ENCODE results near the gene CERT1. TPM values are rescaled to one million over a fixed set of nuclear protein-coding genes. Genes with fewer than 3 reads are reported as not detected.

Gene CERT1
- total RNA-seq, 5 donors from 2014 or later (not counting 1 experiment from before 2014, with no cell fraction given) = 35.7 to 39.4 (median 38.0) TPM

- WGBS (ENCODE audit: insufficient coverage) = no CpG with 5 or more reads among the region's 4 CpGs
- H3K9me3 Mint-ChIP-seq = no peaks in the 10 kb centered on the region
Observed at GRCh38 chr5:75362474-75362975, 148.9 kb downstream of the CERT1 start.

GRCh38 chr5:75361310-75361709 lies 150.1 kb downstream of the CERT1 start:
- Mint-ChIP-seq H3K36me3 (peaks cover 37% of the 10 kb centered on the region), H3K4me3 (no peak overlapping the region), H3K27me3 (no peaks in the 10 kb centered on the region), H3K9me3 (no peaks in the 10 kb centered on the region), H3K4me1 (no peaks in the 10 kb centered on the region), H3K27ac (no peak overlapping the region)
- ChIA-PET CTCF (no interaction called here), POLR2A (interaction anchor here in 1 of 2 donors (1.2 kb wide), 2 partner anchors 10 kb away, joined by 3 to 4 read pairs; no protein-coding TSS in a partner anchor)
- ATAC-seq (replicated peaks in 1 of 4) (no peak), DNase-seq (no peak)
- 94% methylated on average over 2 of the region's 4 CpGs for WGBS (ENCODE audit: insufficient coverage)
- no peaks in the 10 kb centered on the region for H3K4me1 ChIP-seq (ENCODE audit: control insufficient read depth in 1 of 2, extremely low read depth in 1 of 2, insufficient read depth in 2 of 2, low read length in 2 of 2)
- H3K9me3 ChIP-seq = no peaks in the 10 kb centered on the region
- H3K4me3 ChIP-seq (ENCODE audit: control insufficient read depth in 1 of 2, extremely low read depth in 1 of 2, low read length in 1 of 2) = no peak overlapping the region
- H3K27ac ChIP-seq (ENCODE audit: low read length) = no peak overlapping the region
- H3K27me3 ChIP-seq (replicated peaks in 1 of 2; ENCODE audit: control insufficient read depth in 2 of 2, extremely low read depth in 1 of 2, insufficient read depth in 2 of 2, low read length in 1 of 2) = no peaks in the 10 kb centered on the region
- H3K36me3 ChIP-seq (ENCODE audit: control insufficient read depth in 2 of 2, extremely low read depth in 1 of 2, insufficient read depth in 1 of 2, low read length in 1 of 2) = peaks cover 10 to 49% of the 10 kb centered on the region in 2 donors

More at GRCh38 chr5:75362474-75362975, 148.9 kb downstream of the CERT1 start:
- ChIA-PET CTCF (interaction anchor here in 1 of 2 donors (0.8 kb wide), 1 partner anchor 644 kb away, joined by 3 read pairs; no protein-coding TSS in a partner anchor), POLR2A (interaction anchor here (0.6 to 0.9 kb wide), 3 partner anchors 22 to 1022 kb away, joined by 3 to 4 read pairs (median 4); partner anchors contain the start of gene HMGCR (in 1 of the 2))
- no peak overlapping the region for H3K27ac ChIP-seq (ENCODE audit: low read length)
- ATAC-seq (replicated peaks in 1 of 4) = no peak
- H3K4me3 Mint-ChIP-seq = no peak overlapping the region
- no peaks in the 10 kb centered on the region for H3K27me3 ChIP-seq (replicated peaks in 1 of 2; ENCODE audit: control insufficient read depth in 2 of 2, extremely low read depth in 1 of 2, insufficient read depth in 2 of 2, low read length in 1 of 2)
- peaks cover 0 to 4% (median 4%) of the 10 kb centered on the region in 3 donors for H3K4me1 Mint-ChIP-seq
- DNase-seq = no peak
- H3K36me3 Mint-ChIP-seq = peaks cover 25% of the 10 kb centered on the region
- no peaks in the 10 kb centered on the region for H3K9me3 ChIP-seq
- peak overlapping the region in 1 of 2 donors; percentile 3 for H3K27ac Mint-ChIP-seq
- H3K4me1 ChIP-seq (ENCODE audit: control insufficient read depth in 1 of 2, extremely low read depth in 1 of 2, insufficient read depth in 2 of 2, low read length in 2 of 2) = no peaks in the 10 kb centered on the region
- no peaks in the 10 kb centered on the region for H3K27me3 Mint-ChIP-seq
- H3K36me3 ChIP-seq (ENCODE audit: control insufficient read depth in 2 of 2, extremely low read depth in 1 of 2, insufficient read depth in 1 of 2, low read length in 1 of 2) = peaks cover 9 to 37% of the 10 kb centered on the region in 2 donors
- no peak overlapping the region for H3K4me3 ChIP-seq (ENCODE audit: control insufficient read depth in 1 of 2, extremely low read depth in 1 of 2, low read length in 1 of 2)

GRCh38 chr5:75358117-75358516 lies 153.3 kb downstream of the CERT1 start:
- Mint-ChIP-seq H3K27ac (no peak overlapping the region), H3K4me1 (no peaks in the 10 kb centered on the region), H3K27me3 (no peaks in the 10 kb centered on the region), H3K9me3 (no peaks in the 10 kb centered on the region), H3K36me3 (peaks cover 53% of the 10 kb centered on the region), H3K4me3 (no peak overlapping the region)
- Histone ChIP-seq H3K9me3 (no peaks in the 10 kb centered on the region), H3K4me1 (ENCODE audit: control insufficient read depth in 1 of 2, extremely low read depth in 1 of 2, insufficient read depth in 2 of 2, low read length in 2 of 2) (no peaks in the 10 kb centered on the region), H3K27ac (ENCODE audit: low read length) (no peak overlapping the region), H3K4me3 (ENCODE audit: control insufficient read depth in 1 of 2, extremely low read depth in 1 of 2, low read length in 1 of 2) (no peak overlapping the region), H3K36me3 (ENCODE audit: control insufficient read depth in 2 of 2, extremely low read depth in 1 of 2, insufficient read depth in 1 of 2, low read length in 1 of 2) (peaks cover 10 to 71% of the 10 kb centered on the region in 2 donors), H3K27me3 (replicated peaks in 1 of 2; ENCODE audit: control insufficient read depth in 2 of 2, extremely low read depth in 1 of 2, insufficient read depth in 2 of 2, low read length in 1 of 2) (no peaks in the 10 kb centered on the region)
- ATAC-seq (replicated peaks in 1 of 4) = no peak
- CTCF ChIA-PET = no interaction called here
- POLR2A ChIA-PET = interaction anchor here in 1 of 2 donors (0.6 kb wide), 1 partner anchor 12 kb away, joined by 3 read pairs; no protein-coding TSS in a partner anchor
- no peak for DNase-seq
- WGBS (ENCODE audit: insufficient coverage) = no CpG with 5 or more reads among the region's 3 CpGs

- no peaks in the 10 kb centered on the region for H3K27me3 ChIP-seq (replicated peaks in 1 of 2; ENCODE audit: control insufficient read depth in 2 of 2, extremely low read depth in 1 of 2, insufficient read depth in 2 of 2, low read length in 1 of 2)
- ATAC-seq (replicated peaks in 1 of 4) (no peak), DNase-seq (no peak)
- H3K36me3 Mint-ChIP-seq = peaks cover 56% of the 10 kb centered on the region
- peaks cover 10 to 71% of the 10 kb centered on the region in 2 donors for H3K36me3 ChIP-seq (ENCODE audit: control insufficient read depth in 2 of 2, extremely low read depth in 1 of 2, insufficient read depth in 1 of 2, low read length in 1 of 2)
- no peaks in the 10 kb centered on the region for H3K27me3 Mint-ChIP-seq
- H3K27ac Mint-ChIP-seq = no peak overlapping the region
- H3K9me3 Mint-ChIP-seq = no peaks in the 10 kb centered on the region
- no peaks in the 10 kb centered on the region for H3K9me3 ChIP-seq
- H3K4me1 ChIP-seq (ENCODE audit: control insufficient read depth in 1 of 2, extremely low read depth in 1 of 2, insufficient read depth in 2 of 2, low read length in 2 of 2) = no peaks in the 10 kb centered on the region
- 100% methylated on average over 2 of the region's 7 CpGs for WGBS (ENCODE audit: insufficient coverage)
- ChIA-PET CTCF (no interaction called here), POLR2A (no interaction called here)
- H3K4me3 ChIP-seq (ENCODE audit: control insufficient read depth in 1 of 2, extremely low read depth in 1 of 2, low read length in 1 of 2) = no peak overlapping the region
- H3K27ac ChIP-seq (ENCODE audit: low read length) = no peak overlapping the region
- no peaks in the 10 kb centered on the region for H3K4me1 Mint-ChIP-seq
- H3K4me3 Mint-ChIP-seq = no peak overlapping the region
Observed at GRCh38 chr5:75356719-75357118, 154.7 kb downstream of the CERT1 start.

GRCh38 chr5:75355236-75355635 lies 156.2 kb downstream of the CERT1 start:
- 100% methylated on average over 4 of the region's 6 CpGs for WGBS (ENCODE audit: insufficient coverage)
- no peak overlapping the region for H3K27ac Mint-ChIP-seq
- H3K4me1 Mint-ChIP-seq = peaks cover 0 to 2% (median 1%) of the 10 kb centered on the region in 3 donors
- Histone ChIP-seq H3K4me1 (ENCODE audit: control insufficient read depth in 1 of 2, extremely low read depth in 1 of 2, insufficient read depth in 2 of 2, low read length in 2 of 2) (no peaks in the 10 kb centered on the region), H3K4me3 (ENCODE audit: control insufficient read depth in 1 of 2, extremely low read depth in 1 of 2, low read length in 1 of 2) (no peak overlapping the region), H3K9me3 (no peaks in the 10 kb centered on the region), H3K27ac (ENCODE audit: low read length) (no peak overlapping the region), H3K36me3 (ENCODE audit: control insufficient read depth in 2 of 2, extremely low read depth in 1 of 2, insufficient read depth in 1 of 2, low read length in 1 of 2) (peaks cover 10 to 77% of the 10 kb centered on the region in 2 donors), H3K27me3 (replicated peaks in 1 of 2; ENCODE audit: control insufficient read depth in 2 of 2, extremely low read depth in 1 of 2, insufficient read depth in 2 of 2, low read length in 1 of 2) (no peaks in the 10 kb centered on the region)
- H3K9me3 Mint-ChIP-seq = no peaks in the 10 kb centered on the region
- no peak for DNase-seq
- H3K36me3 Mint-ChIP-seq = peaks cover 63% of the 10 kb centered on the region
- ATAC-seq (replicated peaks in 1 of 4) = no peak
- no peaks in the 10 kb centered on the region for H3K27me3 Mint-ChIP-seq
- no peak overlapping the region for H3K4me3 Mint-ChIP-seq
- ChIA-PET POLR2A (no interaction called here), CTCF (no interaction called here)

GRCh38 chr5:75351139-75351926 lies 160.1 kb downstream of the CERT1 start:
- H3K4me1 Mint-ChIP-seq = peaks cover 0 to 2% (median 1%) of the 10 kb centered on the region in 3 donors
- no peaks in the 10 kb centered on the region for H3K9me3 ChIP-seq
- no peak overlapping the region for H3K27ac ChIP-seq (ENCODE audit: low read length)
- ChIA-PET CTCF (interaction anchor here in 1 of 2 donors (0.9 kb wide), 1 partner anchor 925 kb away, joined by 5 read pairs; no protein-coding TSS in a partner anchor), POLR2A (interaction anchor here (0.6 to 1.0 kb wide), 6 partner anchors 9 to 675 kb away, joined by 3 to 6 read pairs (median 4); no protein-coding TSS in a partner anchor)
- H3K36me3 Mint-ChIP-seq = peaks cover 62% of the 10 kb centered on the region
- no peak overlapping the region for H3K4me3 Mint-ChIP-seq
- no peaks in the 10 kb centered on the region for H3K9me3 Mint-ChIP-seq
- H3K4me3 ChIP-seq (ENCODE audit: control insufficient read depth in 1 of 2, extremely low read depth in 1 of 2, low read length in 1 of 2) = no peak overlapping the region
- H3K4me1 ChIP-seq (ENCODE audit: control insufficient read depth in 1 of 2, extremely low read depth in 1 of 2, insufficient read depth in 2 of 2, low read length in 2 of 2) = no peaks in the 10 kb centered on the region
- H3K27me3 ChIP-seq (replicated peaks in 1 of 2; ENCODE audit: control insufficient read depth in 2 of 2, extremely low read depth in 1 of 2, insufficient read depth in 2 of 2, low read length in 1 of 2) = no peaks in the 10 kb centered on the region
- H3K27ac Mint-ChIP-seq = no peak overlapping the region
- 50% methylated on average over 3 of the region's 7 CpGs for WGBS (ENCODE audit: insufficient coverage)
- H3K27me3 Mint-ChIP-seq = no peaks in the 10 kb centered on the region
- ATAC-seq (replicated peaks in 1 of 4) (no peak), DNase-seq (no peak)
- peaks cover 9 to 69% of the 10 kb centered on the region in 2 donors for H3K36me3 ChIP-seq (ENCODE audit: control insufficient read depth in 2 of 2, extremely low read depth in 1 of 2, insufficient read depth in 1 of 2, low read length in 1 of 2)
